PC-9 (cell line): ENCODE measurements around the gene PTPN18. TPM values are rescaled to one million over a fixed set of nuclear protein-coding genes. Genes with fewer than 3 reads are reported as not detected.

Source experiments
- BruUV-seq: library from RNA; stranded (reverse); fragments of 400-500 nt; replicated peaks from 2 replicates; lab custom pipeline; 2021; lab: Mats Ljungman, UMichigan
- CTCF ChIA-PET: fragments of 300-600 bp; sonication (Branson Sonifier 250); formaldehyde crosslinking; loops from one replicate; lab custom pipeline; 2022; ENCODE audit warnings: antibody characterized with exemption; lab: Charles Lee
- POLR2A ChIA-PET: fragments of 300-600 bp; sonication (Branson Sonifier 250); formaldehyde crosslinking; loops from one replicate; lab custom pipeline; 2022; ENCODE audit warnings: antibody characterized with exemption; ENCODE audit not compliant: unreplicated experiment; lab: Charles Lee
- DNase-seq, 2 experiments: peaks; one replicate each; pipeline versions ENCODE4 v3.0.0 to v3.0.0-alpha.2; 2015 to 2022; ENCODE audit warnings: mixed read lengths in 1 of 2
- H2AFZ ChIP-seq: fragments of 200-600 bp; sonication (generic); 2 replicates; pipeline ENCODE4 v1.8.1; 2017; ENCODE audit warnings: antibody characterized with exemption
- H3F3A ChIP-seq: fragments of 200-600 bp; sonication (generic); 2 replicates; pipeline ENCODE4 v1.8.1; 2017; ENCODE audit warnings: antibody characterized with exemption, mild to moderate bottlenecking, low read depth; ENCODE audit not compliant: insufficient read depth
- H3K27ac ChIP-seq: fragments of 200-600 bp; sonication (generic); 2 replicates; pipeline ENCODE4 v1.6.1; 2016; ENCODE audit warnings: mixed run types
- H3K27me3 ChIP-seq: fragments of 200-600 bp; sonication (generic); 2 replicates; pipeline ENCODE4 v1.6.1; 2016; ENCODE audit warnings: low read depth, mixed run types; ENCODE audit not compliant: insufficient read depth
- H3K36me3 ChIP-seq: fragments of 200-600 bp; sonication (generic); 2 replicates; pipeline ENCODE4 v1.6.1; 2016; ENCODE audit warnings: low read depth, mixed run types
- H3K4me1 ChIP-seq: fragments of 200-600 bp; sonication (generic); replicated peaks from 2 replicates; pipeline ENCODE4 v1.6.1; 2016; ENCODE audit warnings: mixed run types; ENCODE audit not compliant: insufficient read depth
- H3K4me2 ChIP-seq: fragments of 200-600 bp; sonication (generic); 2 replicates; pipeline ENCODE4 v1.6.1; 2017; ENCODE audit warnings: mixed run types
- H3K4me3 ChIP-seq: fragments of 200-600 bp; sonication (generic); 2 replicates; pipeline ENCODE4 v1.6.1; 2016; ENCODE audit warnings: mixed run types
- H3K79me2 ChIP-seq: fragments of 200-600 bp; sonication (generic); 2 replicates; pipeline ENCODE4 v1.6.1; 2017; ENCODE audit warnings: low read depth, mixed run types
- H3K9me2 ChIP-seq: fragments of 200-600 bp; sonication (generic); 2 replicates; pipeline ENCODE4 v1.8.1; 2017; ENCODE audit warnings: mild to moderate bottlenecking; ENCODE audit not compliant: insufficient read depth
- H3K9me3 ChIP-seq: fragments of 200-600 bp; sonication (generic); 2 replicates; pipeline ENCODE4 v1.8.1; 2016; ENCODE audit warnings: low read depth; ENCODE audit not compliant: insufficient read depth
- H4K20me1 ChIP-seq: fragments of 200-600 bp; sonication (generic); 2 replicates; pipeline ENCODE4 v1.8.1; 2017; ENCODE audit not compliant: insufficient read depth
- CTCF ChIP-seq: fragments of 200-600 bp; sonication (generic); conservative IDR thresholded peaks from 2 replicates; pipeline ENCODE4 v1.6.1; 2017; ENCODE audit warnings: mixed run types, antibody characterized with exemption, mild to moderate bottlenecking, moderate library complexity
- EZH2 ChIP-seq: fragments of 200-600 bp; sonication (generic); IDR thresholded peaks from 2 replicates; pipeline ENCODE4 v1.8.0; 2017; ENCODE audit warnings: antibody characterized with exemption, low read depth
- intact Hi-C: fragments of 100-400 bp; cut with micrococcal nuclease; formaldehyde crosslinking; loops from one replicate; pipeline ENCODE4 v1.10.0; 2022; ENCODE audit not compliant: unreplicated experiment
- total RNA-seq: library from RNA; stranded (reverse); gene quantifications from 2 replicates; pipeline ENCODE4 v1.2.3, GENCODE V29; 2021

The PTPN18 gene
- total RNA-seq, 1 experiment from 2014 or later: 55.9 TPM

GRCh38 chr2:130365075-130365474, 9.2 kb downstream of the PTPN18 start:
- Histone ChIP-seq H2AFZ (no peak overlapping the region), H3K36me3 (no peaks in the 10 kb centered on the region), H3K4me3 (no peak overlapping the region), H3K79me2 (no peaks in the 10 kb centered on the region), H3K4me1 (no peaks in the 10 kb centered on the region), H3K27ac (no peak overlapping the region), H3K9me3 (no peaks in the 10 kb centered on the region), H4K20me1 (no peaks in the 10 kb centered on the region), H3F3A (no peaks in the 10 kb centered on the region), H3K9me2 (no peaks in the 10 kb centered on the region), H3K4me2 (no peak overlapping the region), H3K27me3 (no peaks in the 10 kb centered on the region)
- DNase-seq: no peak
- no TSS peak for BruUV-seq
- TF ChIP-seq CTCF (no peak), EZH2 (no peak)
- CTCF ChIA-PET: no interaction called here
- intact Hi-C loops: no loop called here
- POLR2A ChIA-PET: no interaction called here

- H3K4me1 ChIP-seq: no peaks in the 10 kb centered on the region
- H3K36me3 ChIP-seq: no peaks in the 10 kb centered on the region
- no peak overlapping the region for H3K4me2 ChIP-seq
- no peak for TF ChIP-seq EZH2
- TF ChIP-seq CTCF: no peak
- ChIA-PET POLR2A (no interaction called here), CTCF (no interaction called here)
- no peak overlapping the region for H2AFZ ChIP-seq
- no TSS peak for BruUV-seq
- H3F3A ChIP-seq: no peaks in the 10 kb centered on the region
- H3K9me2 ChIP-seq: no peaks in the 10 kb centered on the region
- intact Hi-C loops: no loop called here
- H3K79me2 ChIP-seq: no peaks in the 10 kb centered on the region
- H4K20me1 ChIP-seq: no peaks in the 10 kb centered on the region
- no peak for DNase-seq
- H3K4me3 ChIP-seq: no peak overlapping the region
- H3K27ac ChIP-seq: no peak overlapping the region
- H3K9me3 ChIP-seq: no peaks in the 10 kb centered on the region
- no peaks in the 10 kb centered on the region for H3K27me3 ChIP-seq
Measured at GRCh38 chr2:130365963-130366362, 10.1 kb downstream of the PTPN18 start.

GRCh38 chr2:130366720-130367119, 10.9 kb downstream of the PTPN18 start:
- Histone ChIP-seq H3K79me2 (no peaks in the 10 kb centered on the region), H3K4me2 (no peak overlapping the region), H3K9me3 (no peaks in the 10 kb centered on the region), H3K27me3 (no peaks in the 10 kb centered on the region), H3K4me1 (no peaks in the 10 kb centered on the region), H3K9me2 (no peaks in the 10 kb centered on the region), H3K36me3 (no peaks in the 10 kb centered on the region), H4K20me1 (no peaks in the 10 kb centered on the region), H3K27ac (no peak overlapping the region), H2AFZ (no peak overlapping the region), H3K4me3 (no peak overlapping the region), H3F3A (no peaks in the 10 kb centered on the region)
- DNase-seq: no peak
- ChIA-PET POLR2A (no interaction called here), CTCF (interaction anchor here (0.6 kb wide), 1 partner anchor 443 kb away, joined by 8 read pairs; no protein-coding TSS in a partner anchor)
- intact Hi-C loops: no loop called here
- BruUV-seq: no TSS peak
- TF ChIP-seq CTCF (no peak), EZH2 (no peak)
